Neural cell (in vitro differentiated cells): ENCODE data around the gene PCTP. TPM values are rescaled to one million over a fixed set of nuclear protein-coding genes. Genes with fewer than 3 reads are reported as not detected.

Experiments
- H2AFZ ChIP-seq: fragments of 200-600, 300-800 bp; sonication (generic), shearing (Covaris generic); 2 replicates; pipeline ENCODE4 v1.6.0; 2014; ENCODE audit warnings: low read depth, mild to moderate bottlenecking, antibody characterized with exemption, low read length, moderate library complexity
- H3F3A ChIP-seq: fragments of 200-600 bp; shearing (Covaris generic); 2 replicates; pipeline ENCODE4 v1.6.1; 2016; ENCODE audit warnings: mild to moderate bottlenecking, moderate library complexity, mixed read lengths, antibody characterized with exemption, low read length; ENCODE audit not compliant: insufficient read depth, poor library complexity, severe bottlenecking
- H3K27ac ChIP-seq: fragments of 200-600, 300-800 bp; sonication (generic), shearing (Covaris generic); 2 replicates; pipeline ENCODE4 v1.5.1; 2014; ENCODE audit warnings: mild to moderate bottlenecking, low read length, moderate library complexity
- H3K27me3 ChIP-seq: fragments of 300-800, 200-600 bp; sonication (generic), shearing (Covaris generic); 2 replicates; pipeline ENCODE4 v1.6.0; 2014; ENCODE audit warnings: mild to moderate bottlenecking, low read depth, low read length, moderate library complexity; ENCODE audit not compliant: insufficient read depth
- H3K36me3 ChIP-seq: fragments of 300-800, 200-600 bp; sonication (generic), shearing (Covaris generic); 2 replicates; pipeline ENCODE4 v1.5.1; 2014; ENCODE audit warnings: mild to moderate bottlenecking, antibody characterized with exemption, low read length, moderate library complexity; ENCODE audit not compliant: insufficient read depth
- H3K4me2 ChIP-seq: fragments of 300-800, 200-600 bp; sonication (generic), shearing (Covaris generic); 2 replicates; pipeline ENCODE4 v1.6.0; 2014; ENCODE audit warnings: mild to moderate bottlenecking, low read length
- H3K4me3 ChIP-seq: fragments of 300-800, 200-600 bp; sonication (generic), shearing (Covaris generic); 2 replicates; pipeline ENCODE4 v1.5.1; 2014; ENCODE audit warnings: mild to moderate bottlenecking, low read length, moderate library complexity
- H3K79me2 ChIP-seq: fragments of 200-600 bp; shearing (Covaris generic); replicated peaks from 2 replicates; pipeline ENCODE4 v1.6.0; 2014; ENCODE audit warnings: mild to moderate bottlenecking, low read length, moderate library complexity; ENCODE audit not compliant: insufficient read depth
- H3K9ac ChIP-seq: fragments of 300-800, 200-600 bp; sonication (generic), shearing (Covaris generic); 2 replicates; pipeline ENCODE4 v1.6.1; 2016; ENCODE audit warnings: mild to moderate bottlenecking, low read length, mixed read lengths
- H3K9me2 ChIP-seq: fragments of 200-600 bp; shearing (Covaris generic); 2 replicates; pipeline ENCODE4 v1.6.1; 2016; ENCODE audit warnings: mild to moderate bottlenecking, low read length, mixed read lengths; ENCODE audit not compliant: insufficient read depth
- H3K9me3 ChIP-seq: fragments of 200-600, 300-800 bp; sonication (generic), shearing (Covaris generic); 2 replicates; pipeline ENCODE4 v1.6.1; 2016; ENCODE audit warnings: mild to moderate bottlenecking, mixed run types, low read length, moderate library complexity, mixed read lengths
- H4K20me1 ChIP-seq: fragments of 200-600 bp; shearing (Covaris generic); 2 replicates; pipeline ENCODE4 v1.6.1; 2016; ENCODE audit warnings: mild to moderate bottlenecking, mixed run types; ENCODE audit not compliant: insufficient read depth
- EP300 ChIP-seq: fragments of 450-650 bp; conservative IDR thresholded peaks from 2 replicates; pipeline ENCODE4 v1.6.1; 2014; ENCODE audit warnings: antibody characterized with exemption, mild to moderate bottlenecking, moderate library complexity; ENCODE audit not compliant: poor library complexity, severe bottlenecking
- EZH2 ChIP-seq: fragments of 200-600, 300-800 bp; shearing (Covaris generic), sonication (generic); IDR thresholded peaks from 2 replicates; pipeline ENCODE4 v1.6.1; 2014; ENCODE audit warnings: antibody characterized with exemption, low read length, borderline replicate concordance, mild to moderate bottlenecking; ENCODE audit not compliant: insufficient read depth, poor library complexity, severe bottlenecking
- MXI1 ChIP-seq: fragments of 450-650 bp; conservative IDR thresholded peaks from 2 replicates; pipeline ENCODE4 v1.6.1; 2014; ENCODE audit warnings: antibody characterized with exemption, mild to moderate bottlenecking; ENCODE audit not compliant: poor library complexity, severe bottlenecking
- POLR2AphosphoS5 ChIP-seq: IDR thresholded peaks from 2 replicates; pipeline ENCODE4 v1.6.1; 2012
- RAD21 ChIP-seq: fragments of 450-650 bp; conservative IDR thresholded peaks from 2 replicates; pipeline ENCODE4 v1.6.1; 2014; ENCODE audit warnings: antibody characterized with exemption, mild to moderate bottlenecking, moderate library complexity
- REST ChIP-seq: IDR thresholded peaks from 2 replicates; pipeline ENCODE4 v1.6.1; 2012; ENCODE audit warnings: borderline replicate concordance
- SMC3 ChIP-seq: fragments of 450-650 bp; conservative IDR thresholded peaks from 2 replicates; pipeline ENCODE4 v1.6.1; 2014; ENCODE audit warnings: antibody characterized with exemption, mild to moderate bottlenecking, moderate library complexity; ENCODE audit not compliant: poor library complexity
- TAF1 ChIP-seq: IDR thresholded peaks from 2 replicates; pipeline ENCODE4 v1.6.1; 2012; ENCODE audit warnings: low read depth
- polyA plus RNA-seq: library from polyadenylated mRNA; depleted of rRNA; stranded (reverse); fragments of >200 nt; gene quantifications from 2 replicates; pipeline ENCODE4 v1.2.3, GENCODE V29; 2014
- TF ChIP-seq, protein P1 (sequence below): fragments of 450-650 bp; IDR thresholded peaks from 2 replicates; pipeline ENCODE4 v1.5.1; 2014; ENCODE audit warnings: antibody characterized with exemption, mild to moderate bottlenecking, moderate library complexity; ENCODE audit not compliant: poor library complexity, severe bottlenecking

PCTP gene
- polyA plus RNA-seq, 1 donor from 2014 or later = 3.9 TPM

DNA sequence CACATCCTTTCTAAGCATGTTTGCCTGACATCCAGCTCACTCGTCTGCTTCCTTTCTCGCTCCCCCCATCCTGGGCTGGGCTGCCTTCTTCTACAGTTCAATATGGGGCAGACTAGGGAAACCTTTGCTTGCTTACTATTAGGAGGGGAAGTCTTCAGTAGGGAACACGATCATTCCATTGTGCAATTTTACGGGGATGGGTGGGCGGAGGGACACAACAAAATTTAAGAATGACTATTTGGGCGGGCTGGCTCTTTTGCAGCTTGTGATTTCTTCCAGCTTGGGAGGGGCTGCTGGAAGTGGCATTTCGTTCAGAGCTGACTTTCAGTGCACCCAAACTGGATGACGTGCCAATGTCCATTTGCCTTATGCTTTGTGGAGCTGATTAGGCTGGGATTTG lies 25.4 kb downstream of the PCTP start:
- no peak overlapping the region for H3K4me2 ChIP-seq
- H3K27ac ChIP-seq = no peak overlapping the region
- no peak overlapping the region for H3K4me3 ChIP-seq
- H3K9me2 ChIP-seq = no peaks in the 10 kb centered on the region
- H3K9ac ChIP-seq = no peak overlapping the region
- no peaks in the 10 kb centered on the region for H3K27me3 ChIP-seq
- H3F3A ChIP-seq = no peaks in the 10 kb centered on the region
- H4K20me1 ChIP-seq = no peaks in the 10 kb centered on the region
- no peaks in the 10 kb centered on the region for H3K36me3 ChIP-seq
- no peaks in the 10 kb centered on the region for H3K9me3 ChIP-seq
- no peaks in the 10 kb centered on the region for H3K79me2 ChIP-seq
- no peak overlapping the region for H2AFZ ChIP-seq
- TF ChIP-seq POLR2AphosphoS5 (no peak), REST (no peak), SMC3 (no peak), RAD21 (no peak), EP300 (no peak), MXI1 (no peak), TAF1 (no peak), EZH2 (no peak)
- TF ChIP-seq, protein P1, sequence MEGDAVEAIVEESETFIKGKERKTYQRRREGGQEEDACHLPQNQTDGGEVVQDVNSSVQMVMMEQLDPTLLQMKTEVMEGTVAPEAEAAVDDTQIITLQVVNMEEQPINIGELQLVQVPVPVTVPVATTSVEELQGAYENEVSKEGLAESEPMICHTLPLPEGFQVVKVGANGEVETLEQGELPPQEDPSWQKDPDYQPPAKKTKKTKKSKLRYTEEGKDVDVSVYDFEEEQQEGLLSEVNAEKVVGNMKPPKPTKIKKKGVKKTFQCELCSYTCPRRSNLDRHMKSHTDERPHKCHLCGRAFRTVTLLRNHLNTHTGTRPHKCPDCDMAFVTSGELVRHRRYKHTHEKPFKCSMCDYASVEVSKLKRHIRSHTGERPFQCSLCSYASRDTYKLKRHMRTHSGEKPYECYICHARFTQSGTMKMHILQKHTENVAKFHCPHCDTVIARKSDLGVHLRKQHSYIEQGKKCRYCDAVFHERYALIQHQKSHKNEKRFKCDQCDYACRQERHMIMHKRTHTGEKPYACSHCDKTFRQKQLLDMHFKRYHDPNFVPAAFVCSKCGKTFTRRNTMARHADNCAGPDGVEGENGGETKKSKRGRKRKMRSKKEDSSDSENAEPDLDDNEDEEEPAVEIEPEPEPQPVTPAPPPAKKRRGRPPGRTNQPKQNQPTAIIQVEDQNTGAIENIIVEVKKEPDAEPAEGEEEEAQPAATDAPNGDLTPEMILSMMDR = no peak

- Histone ChIP-seq H3K9me2 (no peaks in the 10 kb centered on the region), H3K4me2 (no peak overlapping the region), H3K27ac (no peak overlapping the region), H2AFZ (no peak overlapping the region), H3K79me2 (no peaks in the 10 kb centered on the region), H3K4me3 (no peak overlapping the region), H3F3A (no peaks in the 10 kb centered on the region), H3K27me3 (no peaks in the 10 kb centered on the region), H3K9me3 (no peaks in the 10 kb centered on the region), H3K36me3 (no peaks in the 10 kb centered on the region), H3K9ac (no peak overlapping the region), H4K20me1 (no peaks in the 10 kb centered on the region)
- TF ChIP-seq MXI1 (no peak), SMC3 (no peak), REST (no peak), RAD21 (no peak)
- TF ChIP-seq, protein P1 = no peak
These were observed 26.7 kb downstream of the PCTP start for GRCh38 chr17:55777471-55777971.
